ENCODE results near the gene MDN1.

DNA sequence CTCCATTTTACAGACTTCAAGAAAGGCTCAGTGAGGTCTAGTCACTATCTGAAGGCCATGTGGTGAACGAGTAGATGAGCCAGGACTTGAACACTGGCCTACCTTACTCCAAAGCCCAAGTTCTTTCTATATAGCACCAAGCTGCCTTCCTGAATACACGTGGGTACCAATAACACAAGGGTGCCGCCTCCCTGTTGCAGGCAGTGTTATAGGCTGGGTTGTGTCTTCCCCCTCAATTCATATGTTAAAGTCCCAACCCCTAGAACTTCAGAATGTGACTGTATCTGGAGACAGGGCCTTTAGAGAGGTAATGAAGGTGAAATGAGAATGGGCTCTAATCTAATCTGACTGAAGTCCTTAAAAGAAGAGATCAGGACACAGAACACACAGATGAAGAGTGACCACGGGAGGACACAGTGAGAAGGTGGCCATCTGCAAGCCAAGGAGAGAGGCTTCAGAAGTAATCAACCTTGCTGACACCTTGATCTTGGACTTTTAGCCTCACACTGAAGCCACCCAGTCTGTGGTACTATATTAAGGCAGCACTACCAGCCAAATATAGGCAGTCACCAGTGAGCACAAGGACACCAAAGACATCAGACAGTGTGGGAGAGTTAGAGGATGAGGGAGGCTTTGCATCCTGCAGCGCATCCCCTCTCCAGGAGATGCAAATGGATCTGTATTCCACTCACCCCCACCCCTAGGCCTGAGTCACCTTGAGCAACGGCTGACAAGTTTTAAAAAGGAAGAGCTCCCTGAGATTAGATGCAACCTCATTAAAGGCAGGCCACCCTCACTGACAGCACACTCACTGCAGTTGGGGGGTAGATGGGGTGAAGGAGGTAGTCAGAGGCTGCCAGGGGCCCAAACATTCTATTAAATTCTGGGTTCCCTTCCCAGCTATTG is 140.1 kb downstream of the MDN1 start:
- TF ChIP-seq POLR2AphosphoS2 (conservative IDR thresholded peaks at IDR 0.05; ENCODE audit: low read length) (no peak), SREBF2 (IDR thresholded peaks at IDR 0.05) (no peak)
- TF ChIP-seq, protein P1, sequence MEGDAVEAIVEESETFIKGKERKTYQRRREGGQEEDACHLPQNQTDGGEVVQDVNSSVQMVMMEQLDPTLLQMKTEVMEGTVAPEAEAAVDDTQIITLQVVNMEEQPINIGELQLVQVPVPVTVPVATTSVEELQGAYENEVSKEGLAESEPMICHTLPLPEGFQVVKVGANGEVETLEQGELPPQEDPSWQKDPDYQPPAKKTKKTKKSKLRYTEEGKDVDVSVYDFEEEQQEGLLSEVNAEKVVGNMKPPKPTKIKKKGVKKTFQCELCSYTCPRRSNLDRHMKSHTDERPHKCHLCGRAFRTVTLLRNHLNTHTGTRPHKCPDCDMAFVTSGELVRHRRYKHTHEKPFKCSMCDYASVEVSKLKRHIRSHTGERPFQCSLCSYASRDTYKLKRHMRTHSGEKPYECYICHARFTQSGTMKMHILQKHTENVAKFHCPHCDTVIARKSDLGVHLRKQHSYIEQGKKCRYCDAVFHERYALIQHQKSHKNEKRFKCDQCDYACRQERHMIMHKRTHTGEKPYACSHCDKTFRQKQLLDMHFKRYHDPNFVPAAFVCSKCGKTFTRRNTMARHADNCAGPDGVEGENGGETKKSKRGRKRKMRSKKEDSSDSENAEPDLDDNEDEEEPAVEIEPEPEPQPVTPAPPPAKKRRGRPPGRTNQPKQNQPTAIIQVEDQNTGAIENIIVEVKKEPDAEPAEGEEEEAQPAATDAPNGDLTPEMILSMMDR (IDR thresholded peaks at IDR 0.05) = no peak

All from A549 (cell line).